GM12878 (cell line): ENCODE measurements around the gene HYAL1. TPM values are rescaled to one million over a fixed set of nuclear protein-coding genes. Genes with fewer than 3 reads are reported as not detected.

Experiments
- ATF2 ChIP-seq: IDR thresholded peaks from 2 replicates; pipeline ENCODE4 v1.6.1; 2012; ENCODE audit warnings: low read length, inconsistent platforms
- ATF7 ChIP-seq: fragments of 450-650 bp; IDR thresholded peaks from 2 replicates; pipeline ENCODE4 v1.6.1; 2016; ENCODE audit warnings: low read depth, mild to moderate bottlenecking
- HDGF ChIP-seq: fragments of 450-650 bp; IDR thresholded peaks from 2 replicates; pipeline ENCODE4 v1.6.1; 2016; ENCODE audit warnings: antibody characterized with exemption
- JUNB ChIP-seq: IDR thresholded peaks from 2 replicates; pipeline ENCODE4 v1.6.1; 2016; ENCODE audit warnings: antibody characterized with exemption, mild to moderate bottlenecking
- NRF1 ChIP-seq: conservative IDR thresholded peaks from 2 replicates; pipeline ENCODE4 v1.6.1; 2011; ENCODE audit warnings: mild to moderate bottlenecking, low read depth, low read length, improper control_type of control experiment
- RELB ChIP-seq: fragments of 450-650 bp; IDR thresholded peaks from 2 replicates; pipeline ENCODE4 v1.6.1; 2017; ENCODE audit warnings: low read depth, mild to moderate bottlenecking, moderate library complexity
- TCF12 ChIP-seq: IDR thresholded peaks from 2 replicates; pipeline ENCODE4 v1.6.1; 2011; ENCODE audit warnings: low read depth, mild to moderate bottlenecking, low read length
- polyA plus RNA-seq, 11 experiments: library from polyadenylated mRNA; depleted of rRNA in 4 of 11; unstranded in 6 of 11; stranded (reverse) in 5 of 11; fragments of >200 nt; fragmentation: Nextera tagmentation in 4 of 11; fragmentation: Illumina TruSeq in 1 of 11; extraction: Ambion mirVana in 4 of 11; extraction: Trizol in 1 of 11; gene quantifications; 1 replicate in 1 of 11; 2 replicates in 10 of 11; pipeline versions ENCODE4 v1.2.1 to v1.2.3, GENCODE V29; 2011 to 2016; ENCODE audit warnings: inconsistent platforms in 2 of 11, missing spikeins in 2 of 11, low read depth in 1 of 11
- total RNA-seq, 4 experiments: library from RNA; depleted of rRNA in 3 of 4; stranded (reverse); fragments of >200 nt in 3 of 4; fragmentation: Illumina TruSeq in 1 of 4; extraction: Trizol in 1 of 4; gene quantifications; 2 replicates each; pipeline versions ENCODE4 v1.2.1 to v1.2.3, GENCODE V29; 2013 to 2021
- TF ChIP-seq, protein P1 (sequence below): fragments of 450-650 bp; IDR thresholded peaks from 2 replicates; pipeline ENCODE4 v1.6.1; 2017; ENCODE audit warnings: mild to moderate bottlenecking, low read depth, inconsistent platforms; ENCODE audit not compliant: poor library complexity, severe bottlenecking
- TF ChIP-seq, protein P2 (sequence below): IDR thresholded peaks from 2 replicates; pipeline ENCODE4 v1.6.1; 2012; ENCODE audit warnings: mild to moderate bottlenecking, low read depth, low read length
- TF ChIP-seq, protein P3 (sequence below): IDR thresholded peaks from 2 replicates; pipeline ENCODE4 v1.6.1; 2011; ENCODE audit warnings: borderline replicate concordance, low read depth, mild to moderate bottlenecking, moderate library complexity, mixed read lengths, low read length; ENCODE audit not compliant: insufficient read depth; ENCODE audit errors: extremely low read length

Gene HYAL1
- total and polyA plus RNA-seq, 10 of the 15 experiments (the other 5 are each of a cell fraction or from before 2014, with no cell fraction given) = 0.04 to 0.55 (median 0.18) TPM; not detected in 2

DNA sequence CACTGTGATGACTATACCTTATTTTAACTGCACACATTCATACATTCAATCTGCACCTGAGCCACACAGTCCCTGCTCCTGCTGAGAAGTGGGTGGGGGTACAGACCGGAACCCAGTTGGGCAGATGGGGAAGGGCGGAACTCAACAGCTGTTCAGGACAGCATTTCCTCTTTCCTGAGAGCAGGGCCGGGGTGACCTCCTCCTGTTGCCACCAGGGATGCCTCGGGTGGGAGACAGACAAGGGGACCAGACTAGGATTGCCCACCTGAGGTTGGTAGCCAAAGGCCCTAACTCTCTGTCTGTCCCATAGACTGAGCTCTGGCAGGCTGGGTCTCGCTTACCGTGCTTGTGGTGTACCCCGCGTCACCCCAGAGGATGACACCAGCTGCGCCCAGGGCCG is 15.2 kb upstream of the HYAL1 start (continued):
- TF ChIP-seq RELB (no peak), ATF2 (no peak), JUNB (no peak), ATF7 (no peak), HDGF (no peak), NRF1 (no peak), TCF12 (no peak)
- TF ChIP-seq, protein P1, sequence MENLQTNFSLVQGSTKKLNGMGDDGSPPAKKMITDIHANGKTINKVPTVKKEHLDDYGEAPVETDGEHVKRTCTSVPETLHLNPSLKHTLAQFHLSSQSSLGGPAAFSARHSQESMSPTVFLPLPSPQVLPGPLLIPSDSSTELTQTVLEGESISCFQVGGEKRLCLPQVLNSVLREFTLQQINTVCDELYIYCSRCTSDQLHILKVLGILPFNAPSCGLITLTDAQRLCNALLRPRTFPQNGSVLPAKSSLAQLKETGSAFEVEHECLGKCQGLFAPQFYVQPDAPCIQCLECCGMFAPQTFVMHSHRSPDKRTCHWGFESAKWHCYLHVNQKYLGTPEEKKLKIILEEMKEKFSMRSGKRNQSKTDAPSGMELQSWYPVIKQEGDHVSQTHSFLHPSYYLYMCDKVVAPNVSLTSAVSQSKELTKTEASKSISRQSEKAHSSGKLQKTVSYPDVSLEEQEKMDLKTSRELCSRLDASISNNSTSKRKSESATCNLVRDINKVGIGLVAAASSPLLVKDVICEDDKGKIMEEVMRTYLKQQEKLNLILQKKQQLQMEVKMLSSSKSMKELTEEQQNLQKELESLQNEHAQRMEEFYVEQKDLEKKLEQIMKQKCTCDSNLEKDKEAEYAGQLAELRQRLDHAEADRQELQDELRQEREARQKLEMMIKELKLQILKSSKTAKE = no peak
- TF ChIP-seq, protein P2, sequence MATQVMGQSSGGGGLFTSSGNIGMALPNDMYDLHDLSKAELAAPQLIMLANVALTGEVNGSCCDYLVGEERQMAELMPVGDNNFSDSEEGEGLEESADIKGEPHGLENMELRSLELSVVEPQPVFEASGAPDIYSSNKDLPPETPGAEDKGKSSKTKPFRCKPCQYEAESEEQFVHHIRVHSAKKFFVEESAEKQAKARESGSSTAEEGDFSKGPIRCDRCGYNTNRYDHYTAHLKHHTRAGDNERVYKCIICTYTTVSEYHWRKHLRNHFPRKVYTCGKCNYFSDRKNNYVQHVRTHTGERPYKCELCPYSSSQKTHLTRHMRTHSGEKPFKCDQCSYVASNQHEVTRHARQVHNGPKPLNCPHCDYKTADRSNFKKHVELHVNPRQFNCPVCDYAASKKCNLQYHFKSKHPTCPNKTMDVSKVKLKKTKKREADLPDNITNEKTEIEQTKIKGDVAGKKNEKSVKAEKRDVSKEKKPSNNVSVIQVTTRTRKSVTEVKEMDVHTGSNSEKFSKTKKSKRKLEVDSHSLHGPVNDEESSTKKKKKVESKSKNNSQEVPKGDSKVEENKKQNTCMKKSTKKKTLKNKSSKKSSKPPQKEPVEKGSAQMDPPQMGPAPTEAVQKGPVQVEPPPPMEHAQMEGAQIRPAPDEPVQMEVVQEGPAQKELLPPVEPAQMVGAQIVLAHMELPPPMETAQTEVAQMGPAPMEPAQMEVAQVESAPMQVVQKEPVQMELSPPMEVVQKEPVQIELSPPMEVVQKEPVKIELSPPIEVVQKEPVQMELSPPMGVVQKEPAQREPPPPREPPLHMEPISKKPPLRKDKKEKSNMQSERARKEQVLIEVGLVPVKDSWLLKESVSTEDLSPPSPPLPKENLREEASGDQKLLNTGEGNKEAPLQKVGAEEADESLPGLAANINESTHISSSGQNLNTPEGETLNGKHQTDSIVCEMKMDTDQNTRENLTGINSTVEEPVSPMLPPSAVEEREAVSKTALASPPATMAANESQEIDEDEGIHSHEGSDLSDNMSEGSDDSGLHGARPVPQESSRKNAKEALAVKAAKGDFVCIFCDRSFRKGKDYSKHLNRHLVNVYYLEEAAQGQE = no peak
- TF ChIP-seq, protein P3, sequence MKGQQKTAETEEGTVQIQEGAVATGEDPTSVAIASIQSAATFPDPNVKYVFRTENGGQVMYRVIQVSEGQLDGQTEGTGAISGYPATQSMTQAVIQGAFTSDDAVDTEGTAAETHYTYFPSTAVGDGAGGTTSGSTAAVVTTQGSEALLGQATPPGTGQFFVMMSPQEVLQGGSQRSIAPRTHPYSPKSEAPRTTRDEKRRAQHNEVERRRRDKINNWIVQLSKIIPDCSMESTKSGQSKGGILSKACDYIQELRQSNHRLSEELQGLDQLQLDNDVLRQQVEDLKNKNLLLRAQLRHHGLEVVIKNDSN = no peak
- TF ChIP-seq, all 136 proteins: peak for 0
